PC-9 (cell line): ENCODE results near the gene BLOC1S1.
"Not testable (repeated sequence)": the region's sequence is repeated elsewhere in the genome, so short reads cannot be mapped to it uniquely, and the experiment has no call there.

ENCODE experiments used
- CTCF ChIP-seq: fragments of 200-600 bp; sonication (generic); conservative IDR thresholded peaks from 2 replicates; pipeline ENCODE4 v1.6.1; 2017; ENCODE audit warnings: mixed run types, antibody characterized with exemption, mild to moderate bottlenecking, moderate library complexity
- EZH2 ChIP-seq: fragments of 200-600 bp; sonication (generic); IDR thresholded peaks from 2 replicates; pipeline ENCODE4 v1.8.0; 2017; ENCODE audit warnings: antibody characterized with exemption, low read depth

GRCh38 chr12:55758575-55758974 lies 42.7 kb downstream of the BLOC1S1 start:
- TF ChIP-seq CTCF, EZH2: not testable (repeated sequence)
